Kidney epithelial cell (primary cell): ENCODE data around the gene ZNF324. TPM values are rescaled to one million over a fixed set of nuclear protein-coding genes. Genes with fewer than 3 reads are reported as not detected.
"Not testable (repeated sequence)": the region's sequence is repeated elsewhere in the genome, so short reads cannot be mapped to it uniquely, and the experiment has no call there.

Experiments used
- DNase-seq: peaks from one replicate; pipeline ENCODE4 v3.0.0-alpha.2; 2010; ENCODE audit warnings: low read depth
- H3K27me3 ChIP-seq: 2 replicates; pipeline ENCODE4 v1.6.0; 2011; ENCODE audit warnings: low read length; ENCODE audit not compliant: control insufficient read depth, insufficient read depth
- H3K36me3 ChIP-seq: 2 replicates; pipeline ENCODE4 v1.5.1; 2011; ENCODE audit warnings: low read length; ENCODE audit not compliant: control insufficient read depth, insufficient read depth
- H3K4me3 ChIP-seq: 2 replicates; pipeline ENCODE4 v1.5.1; 2011; ENCODE audit warnings: low read depth, mild to moderate bottlenecking, control low read depth, low read length
- total RNA-seq: library from RNA; depleted of rRNA; stranded (reverse); fragments of >200 nt; gene quantifications from 2 replicates; pipeline ENCODE4 v1.2.3, GENCODE V29; 2015
- TF ChIP-seq, protein P1 (sequence below): IDR thresholded peaks from 2 replicates; pipeline ENCODE4 v1.5.1; 2011; ENCODE audit warnings: mild to moderate bottlenecking, moderate library complexity, low read length, control low read depth, inconsistent platforms; ENCODE audit not compliant: insufficient read depth, poor library complexity, severe bottlenecking

The ZNF324 gene
- total RNA-seq, 1 donor from 2014 or later, result 7.2 TPM

GRCh38 chr19:58469241-58470013 lies 2.5 kb downstream of the ZNF324 start:
- no peaks in the 10 kb centered on the region for H3K27me3 ChIP-seq
- H3K36me3 ChIP-seq, result no peaks in the 10 kb centered on the region
- TF ChIP-seq, protein P1, sequence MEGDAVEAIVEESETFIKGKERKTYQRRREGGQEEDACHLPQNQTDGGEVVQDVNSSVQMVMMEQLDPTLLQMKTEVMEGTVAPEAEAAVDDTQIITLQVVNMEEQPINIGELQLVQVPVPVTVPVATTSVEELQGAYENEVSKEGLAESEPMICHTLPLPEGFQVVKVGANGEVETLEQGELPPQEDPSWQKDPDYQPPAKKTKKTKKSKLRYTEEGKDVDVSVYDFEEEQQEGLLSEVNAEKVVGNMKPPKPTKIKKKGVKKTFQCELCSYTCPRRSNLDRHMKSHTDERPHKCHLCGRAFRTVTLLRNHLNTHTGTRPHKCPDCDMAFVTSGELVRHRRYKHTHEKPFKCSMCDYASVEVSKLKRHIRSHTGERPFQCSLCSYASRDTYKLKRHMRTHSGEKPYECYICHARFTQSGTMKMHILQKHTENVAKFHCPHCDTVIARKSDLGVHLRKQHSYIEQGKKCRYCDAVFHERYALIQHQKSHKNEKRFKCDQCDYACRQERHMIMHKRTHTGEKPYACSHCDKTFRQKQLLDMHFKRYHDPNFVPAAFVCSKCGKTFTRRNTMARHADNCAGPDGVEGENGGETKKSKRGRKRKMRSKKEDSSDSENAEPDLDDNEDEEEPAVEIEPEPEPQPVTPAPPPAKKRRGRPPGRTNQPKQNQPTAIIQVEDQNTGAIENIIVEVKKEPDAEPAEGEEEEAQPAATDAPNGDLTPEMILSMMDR, result no peak
- no peak overlapping the region for H3K4me3 ChIP-seq
- DNase-seq, result no peak

GRCh38 chr19:58470837-58471543 lies 4.1 kb downstream of the ZNF324 start:
- H3K4me3 ChIP-seq, DNase-seq, H3K36me3 ChIP-seq, H3K27me3 ChIP-seq: not testable (repeated sequence)

GRCh38 chr19:58471736-58472135 lies 4.9 kb downstream of the ZNF324 start:
- no peaks in the 10 kb centered on the region for H3K36me3 ChIP-seq
- TF ChIP-seq, protein P1, result no peak
- DNase-seq, result no peak
- no peaks in the 10 kb centered on the region for H3K27me3 ChIP-seq
- no peak overlapping the region for H3K4me3 ChIP-seq

- Histone ChIP-seq H3K36me3 (no peaks in the 10 kb centered on the region), H3K27me3 (no peaks in the 10 kb centered on the region), H3K4me3 (no peak overlapping the region)
- TF ChIP-seq, protein P1, result no peak
- no peak for DNase-seq
Observed at GRCh38 chr19:58473775-58474174, 6.9 kb downstream of the ZNF324 start.

- Histone ChIP-seq H3K4me3 (no peak overlapping the region), H3K27me3 (no peaks in the 10 kb centered on the region), H3K36me3 (no peaks in the 10 kb centered on the region)
- TF ChIP-seq, protein P1, result no peak
- DNase-seq, result no peak
Observed at GRCh38 chr19:58474291-58474996, 7.6 kb downstream of the ZNF324 start.
